CD4-positive, alpha-beta memory T cell (primary cell): ENCODE results near the gene GRIN1. TPM values are rescaled to one million over a fixed set of nuclear protein-coding genes. Genes with fewer than 3 reads are reported as not detected.

Experiments used
- CTCF ChIA-PET: fragments of 350-600 bp; sonication (Branson Sonifier 250); formaldehyde crosslinking; loops from one replicate; lab custom pipeline; 2021; ENCODE audit warnings: inconsistent platforms; ENCODE audit not compliant: partially characterized antibody; lab: Charles Lee
- POLR2A ChIA-PET: fragments of 350-600 bp; sonication (Branson Sonifier 250); formaldehyde crosslinking; loops from one replicate; lab custom pipeline; 2021; ENCODE audit not compliant: partially characterized antibody; lab: Charles Lee
- DNase-seq, 5 donors: peaks; one replicate each; pipeline versions ENCODE4 v3.0.0 to v3.0.0-alpha.2; 2020 to 2022; ENCODE audit warnings: mixed read lengths in 1 of 5
- H3K27ac ChIP-seq: one replicate; pipeline ENCODE4 v1.7.0; 2013; ENCODE audit warnings: low read depth, low read length
- H3K27me3 ChIP-seq: 2 replicates; pipeline ENCODE4 v1.7.0; 2013; ENCODE audit warnings: mild to moderate bottlenecking, low read length, moderate library complexity; ENCODE audit not compliant: insufficient read depth
- H3K36me3 ChIP-seq: 2 replicates; pipeline ENCODE4 v1.7.0; 2013; ENCODE audit warnings: mild to moderate bottlenecking, low read length, moderate library complexity; ENCODE audit not compliant: insufficient read depth
- H3K4me1 ChIP-seq: 2 replicates; pipeline ENCODE4 v1.7.0; 2013; ENCODE audit warnings: mild to moderate bottlenecking, low read length, moderate library complexity; ENCODE audit not compliant: insufficient read depth
- H3K4me3 ChIP-seq, 2 donors: one replicate each; pipeline ENCODE4 v1.7.0; 2013; ENCODE audit warnings: low read length in 2 of 2, mild to moderate bottlenecking in 1 of 2
- H3K9me3 ChIP-seq, 2 donors: one replicate each; pipeline ENCODE4 v1.7.0; 2013; ENCODE audit warnings: low read length in 2 of 2, control low read depth in 1 of 2; ENCODE audit not compliant: control insufficient read depth in 1 of 2
- H3K27ac Mint-ChIP-seq, 7 donors: one replicate each; pipeline ENCODE4 v1.8.0; 2020 to 2021; ENCODE audit warnings: mixed read lengths in 7 of 7, mild to moderate bottlenecking in 6 of 7, inconsistent platforms in 3 of 7, moderate library complexity in 3 of 7
- H3K27me3 Mint-ChIP-seq, 2 donors: one replicate each; pipeline ENCODE4 v1.8.0; 2020 to 2021; ENCODE audit warnings: mixed read lengths in 2 of 2
- H3K36me3 Mint-ChIP-seq, 2 donors: one replicate each; pipeline ENCODE4 v1.8.0; 2020 to 2021; ENCODE audit warnings: mixed read lengths in 2 of 2, inconsistent platforms in 1 of 2, mild to moderate bottlenecking in 1 of 2
- H3K4me1 Mint-ChIP-seq, 4 donors: one replicate each; pipeline ENCODE4 v1.8.0; 2020 to 2021; ENCODE audit warnings: mixed read lengths in 4 of 4, mild to moderate bottlenecking in 1 of 4
- H3K4me3 Mint-ChIP-seq, 8 donors: one replicate each; pipeline ENCODE4 v1.8.0; 2020 to 2021; ENCODE audit warnings: mixed read lengths in 8 of 8, mild to moderate bottlenecking in 7 of 8, moderate library complexity in 6 of 8, inconsistent platforms in 3 of 8
- H3K9me3 Mint-ChIP-seq, 8 donors: one replicate each; pipeline ENCODE4 v1.8.0; 2020 to 2021; ENCODE audit warnings: mixed read lengths in 8 of 8, mild to moderate bottlenecking in 5 of 8, inconsistent platforms in 3 of 8, moderate library complexity in 1 of 8
- intact Hi-C: fragments of 100-400 bp; cut with micrococcal nuclease; formaldehyde crosslinking; loops from one replicate; pipeline ENCODE4 v1.15.1; 2023
- polyA plus RNA-seq, 2 donors: library from polyadenylated mRNA; unstranded; fragments of 300-500 nt; fragmentation: Illumina TruSeq; gene quantifications; one replicate each; pipeline ENCODE4 v1.2.3, GENCODE V29; 2021
- total RNA-seq, 2 experiments: library from RNA; stranded (reverse); gene quantifications; one replicate each; pipeline ENCODE4 v1.2.3, GENCODE V29; 2021

Gene GRIN1
- total and polyA plus RNA-seq, 4 experiments from 2014 or later, result not detected

GRCh38 chr9:137099231-137099630, 39.7 kb upstream of the GRIN1 start:
- peaks cover 25% of the 10 kb centered on the region for H3K4me1 ChIP-seq
- Mint-ChIP-seq H3K36me3 (peaks cover 13 to 24% of the 10 kb centered on the region in 2 donors), H3K27ac (peak overlapping the region in 2 of 7 donors; percentile 29 to 83), H3K4me3 (no peak overlapping the region), H3K27me3 (no peaks in the 10 kb centered on the region), H3K9me3 (peaks cover 0 to 1% (median 0%) of the 10 kb centered on the region in 8 donors), H3K4me1 (peaks cover 10 to 22% (median 17%) of the 10 kb centered on the region in 4 donors)
- H3K27me3 ChIP-seq, result no peaks in the 10 kb centered on the region
- H3K27ac ChIP-seq, result no peak overlapping the region
- peaks cover 48% of the 10 kb centered on the region for H3K36me3 ChIP-seq
- H3K9me3 ChIP-seq, result no peaks in the 10 kb centered on the region
- intact Hi-C loops, result no loop called here
- DNase-seq, result no peak
- H3K4me3 ChIP-seq, result no peak overlapping the region
- CTCF ChIA-PET, result no interaction called here
- POLR2A ChIA-PET, result no interaction called here

GRCh38 chr9:137103206-137103999, 35.6 kb upstream of the GRIN1 start:
- no peak overlapping the region for H3K27ac Mint-ChIP-seq

GRCh38 chr9:137105814-137106661, 32.9 kb upstream of the GRIN1 start:
- Mint-ChIP-seq H3K27me3 (no peaks in the 10 kb centered on the region), H3K36me3 (peaks cover 3 to 19% of the 10 kb centered on the region in 2 donors), H3K4me1 (peaks cover 0 to 1% (median 0%) of the 10 kb centered on the region in 4 donors), H3K9me3 (no peaks in the 10 kb centered on the region), H3K27ac (no peak overlapping the region), H3K4me3 (no peak overlapping the region)
- Histone ChIP-seq H3K9me3 (no peaks in the 10 kb centered on the region), H3K27ac (no peak overlapping the region), H3K36me3 (peaks cover 63% of the 10 kb centered on the region), H3K27me3 (no peaks in the 10 kb centered on the region), H3K4me3 (no peak overlapping the region), H3K4me1 (no peaks in the 10 kb centered on the region)
- ChIA-PET POLR2A (interaction anchor here (1.2 to 2.7 kb wide), 2 partner anchors 11 to 20 kb away, joined by 3 to 10 read pairs; partner anchors contain the start of gene MAN1B1), CTCF (interaction anchor here (1.4 kb wide), 2 partner anchors 10 to 38 kb away, joined by 5 read pairs; no protein-coding TSS in a partner anchor)
- intact Hi-C loops, result no loop called here
- DNase-seq, result no peak

More at GRCh38 chr9:137103206-137103999, 35.6 kb upstream of the GRIN1 start:
- intact Hi-C loops, result no loop called here
- H3K4me1 Mint-ChIP-seq, result peaks cover 0 to 4% (median 0%) of the 10 kb centered on the region in 4 donors
- H3K36me3 Mint-ChIP-seq, result peaks cover 8 to 16% of the 10 kb centered on the region in 2 donors
- POLR2A ChIA-PET, result no interaction called here
- H3K9me3 Mint-ChIP-seq, result no peaks in the 10 kb centered on the region
- H3K4me3 Mint-ChIP-seq, result no peak overlapping the region
- no peaks in the 10 kb centered on the region for H3K27me3 Mint-ChIP-seq
- H3K4me3 ChIP-seq, result no peak overlapping the region
- H3K9me3 ChIP-seq, result no peaks in the 10 kb centered on the region
- no peaks in the 10 kb centered on the region for H3K4me1 ChIP-seq
- CTCF ChIA-PET, result interaction anchor here (1.8 kb wide), 1 partner anchor 8 kb away, joined by 5 read pairs; no protein-coding TSS in a partner anchor
- no peak for DNase-seq
- H3K27me3 ChIP-seq, result no peaks in the 10 kb centered on the region
- H3K27ac ChIP-seq, result no peak overlapping the region
- H3K36me3 ChIP-seq, result peaks cover 64% of the 10 kb centered on the region

GRCh38 chr9:137106662-137107250, 32.2 kb upstream of the GRIN1 start:
- H3K9me3 Mint-ChIP-seq, result no peaks in the 10 kb centered on the region
- H3K4me1 Mint-ChIP-seq, result peaks cover 0 to 1% (median 0%) of the 10 kb centered on the region in 4 donors
- H3K27ac Mint-ChIP-seq, result no peak overlapping the region
- Histone ChIP-seq H3K36me3 (peaks cover 56% of the 10 kb centered on the region), H3K9me3 (no peaks in the 10 kb centered on the region), H3K4me1 (no peaks in the 10 kb centered on the region), H3K27me3 (no peaks in the 10 kb centered on the region), H3K27ac (no peak overlapping the region), H3K4me3 (no peak overlapping the region)
- POLR2A ChIA-PET, result interaction anchor here (1.2 to 2.7 kb wide), 2 partner anchors 11 to 20 kb away, joined by 3 to 10 read pairs; partner anchors contain the start of gene MAN1B1
- H3K27me3 Mint-ChIP-seq, result no peaks in the 10 kb centered on the region
- CTCF ChIA-PET, result interaction anchor here (1.4 kb wide), 1 partner anchor 11 kb away, joined by 5 read pairs; no protein-coding TSS in a partner anchor
- intact Hi-C loops, result no loop called here
- H3K36me3 Mint-ChIP-seq, result peaks cover 3 to 23% of the 10 kb centered on the region in 2 donors
- DNase-seq, result no peak
- H3K4me3 Mint-ChIP-seq, result no peak overlapping the region

DNA sequence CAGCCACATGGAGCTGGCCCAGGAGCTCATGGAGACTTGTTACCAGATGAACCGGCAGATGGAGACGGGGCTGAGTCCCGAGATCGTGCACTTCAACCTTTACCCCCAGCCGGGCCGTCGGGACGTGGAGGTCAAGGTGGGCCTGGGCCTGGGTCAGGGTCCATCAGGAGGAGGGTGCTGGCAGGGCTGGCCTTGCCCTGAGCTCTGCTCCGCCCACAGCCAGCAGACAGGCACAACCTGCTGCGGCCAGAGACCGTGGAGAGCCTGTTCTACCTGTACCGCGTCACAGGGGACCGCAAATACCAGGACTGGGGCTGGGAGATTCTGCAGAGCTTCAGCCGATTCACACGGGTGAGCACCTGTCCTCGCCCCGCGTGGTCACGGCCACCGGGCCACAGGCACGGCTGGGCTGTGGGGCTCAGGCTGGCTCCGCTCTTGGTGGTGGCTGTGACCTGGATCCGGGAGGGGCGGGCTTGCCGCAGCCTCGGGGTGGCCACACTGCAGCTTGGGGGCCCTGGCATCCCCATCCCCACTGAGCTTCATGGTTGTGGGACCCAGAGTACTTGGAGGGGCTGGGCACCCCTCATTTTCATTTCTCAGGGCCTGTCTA, 31.5 kb upstream of the GRIN1 start:
- DNase-seq, result no peak
- ChIA-PET CTCF (interaction anchor here (1.4 kb wide), 1 partner anchor 12 kb away, joined by 5 read pairs; no protein-coding TSS in a partner anchor), POLR2A (interaction anchor here (2.7 to 2.9 kb wide), 2 partner anchors 12 to 20 kb away, joined by 10 to 11 read pairs; partner anchors contain the start of gene MAN1B1)
- Histone ChIP-seq H3K27me3 (no peaks in the 10 kb centered on the region), H3K36me3 (peaks cover 50% of the 10 kb centered on the region), H3K4me1 (no peaks in the 10 kb centered on the region), H3K27ac (no peak overlapping the region), H3K9me3 (no peaks in the 10 kb centered on the region), H3K4me3 (no peak overlapping the region)
- Mint-ChIP-seq H3K4me3 (no peak overlapping the region), H3K36me3 (peaks cover 3 to 23% of the 10 kb centered on the region in 2 donors), H3K4me1 (peaks cover 0 to 1% (median 0%) of the 10 kb centered on the region in 4 donors), H3K27ac (no peak overlapping the region), H3K9me3 (no peaks in the 10 kb centered on the region), H3K27me3 (no peaks in the 10 kb centered on the region)
- intact Hi-C loops, result no loop called here

DNA sequence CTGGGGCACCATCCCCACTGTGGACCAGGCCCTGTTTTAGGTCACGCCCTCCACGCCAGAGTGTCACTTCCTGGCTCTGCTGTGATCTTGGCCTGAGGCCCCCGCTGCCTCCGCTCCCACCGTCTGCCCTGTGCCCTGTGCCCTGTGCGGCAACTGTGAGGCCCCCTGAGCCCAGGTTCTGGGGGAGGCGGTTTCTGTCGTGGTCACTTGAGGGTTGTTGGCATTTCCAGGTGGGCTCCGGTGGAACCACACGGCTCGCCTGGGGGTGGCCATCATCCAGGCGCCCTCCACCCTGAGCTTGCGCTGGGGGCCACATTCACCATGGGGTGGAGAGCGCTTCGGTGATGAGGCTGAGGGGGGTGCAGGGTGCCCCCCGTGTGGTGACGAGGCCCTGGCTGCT, 31.0 kb upstream of the GRIN1 start:
- Mint-ChIP-seq H3K36me3 (peaks cover 3 to 23% of the 10 kb centered on the region in 2 donors), H3K4me1 (peaks cover 0 to 3% (median 1%) of the 10 kb centered on the region in 4 donors), H3K9me3 (no peaks in the 10 kb centered on the region), H3K4me3 (no peak overlapping the region), H3K27me3 (no peaks in the 10 kb centered on the region), H3K27ac (no peak overlapping the region)
- Histone ChIP-seq H3K4me3 (no peak overlapping the region), H3K4me1 (peaks cover under 1% of the 10 kb centered on the region), H3K36me3 (peaks cover 44% of the 10 kb centered on the region), H3K27ac (no peak overlapping the region), H3K27me3 (no peaks in the 10 kb centered on the region), H3K9me3 (no peaks in the 10 kb centered on the region)
- CTCF ChIA-PET, result interaction anchor here (1.0 kb wide), 1 partner anchor 12 kb away, joined by 5 read pairs; no protein-coding TSS in a partner anchor
- POLR2A ChIA-PET, result interaction anchor here (2.0 to 2.9 kb wide), 2 partner anchors 12 to 20 kb away, joined by 9 to 11 read pairs; partner anchors contain the start of gene MAN1B1
- DNase-seq, result no peak
- intact Hi-C loops, result no loop called here
